ENCODE data around the gene SNX5. TPM values are rescaled to one million over a fixed set of nuclear protein-coding genes. Genes with fewer than 3 reads are reported as not detected.

The SNX5 gene
- polyA plus RNA-seq, 1 donor from 2014 or later = 59.8 TPM

GRCh38 chr20:17959257-17959627 lies 9.4 kb downstream of the SNX5 start:
- peaks cover 83% of the 10 kb centered on the region for H3K79me2 ChIP-seq (replicated peaks; ENCODE audit: insufficient read depth, low read length)
- no peaks in the 10 kb centered on the region for H3K27me3 ChIP-seq (ENCODE audit: insufficient read depth, low read depth, low read length)
- H3K9me3 ChIP-seq (ENCODE audit: low read length) = no peaks in the 10 kb centered on the region
- no peak overlapping the region for H3K4me3 ChIP-seq (ENCODE audit: low read length)
- H2AFZ ChIP-seq (ENCODE audit: low read depth, low read length) = no peak overlapping the region
- no peak overlapping the region for H3K9ac ChIP-seq (ENCODE audit: low read length)
- no peaks in the 10 kb centered on the region for H3K36me3 ChIP-seq (ENCODE audit: insufficient read depth, low read length)
- no peak overlapping the region for H3K4me2 ChIP-seq (ENCODE audit: low read length)
- H3K27ac ChIP-seq (ENCODE audit: low read length) = no peak overlapping the region
- no peaks in the 10 kb centered on the region for H3F3A ChIP-seq (ENCODE audit: insufficient read depth, low read length, poor library complexity, severe bottlenecking)
- H4K20me1 ChIP-seq (ENCODE audit: insufficient read depth) = no peaks in the 10 kb centered on the region
- TF ChIP-seq TAF1 (IDR thresholded peaks at IDR 0.05; ENCODE audit: low read depth) (no peak), CTCF (IDR thresholded peaks at IDR 0.05; ENCODE audit: poor library complexity, severe bottlenecking) (no peak), EP300 (conservative IDR thresholded peaks at IDR 0.05; ENCODE audit: poor library complexity, severe bottlenecking) (no peak), SMC3 (conservative IDR thresholded peaks at IDR 0.05; ENCODE audit: poor library complexity) (no peak), POLR2AphosphoS5 (IDR thresholded peaks at IDR 0.05) (no peak), EZH2 (IDR thresholded peaks at IDR 0.05; ENCODE audit: borderline replicate concordance, insufficient read depth, low read length, poor library complexity, severe bottlenecking) (no peak)
- H3K9me2 ChIP-seq (ENCODE audit: insufficient read depth, low read length) = no peaks in the 10 kb centered on the region

- no peaks in the 10 kb centered on the region for H3F3A ChIP-seq (ENCODE audit: insufficient read depth, low read length, poor library complexity, severe bottlenecking)
- H2AFZ ChIP-seq (ENCODE audit: low read depth, low read length) = no peak overlapping the region
- H3K9me3 ChIP-seq (ENCODE audit: low read length) = no peaks in the 10 kb centered on the region
- TF ChIP-seq EP300 (conservative IDR thresholded peaks at IDR 0.05; ENCODE audit: poor library complexity, severe bottlenecking) = no peak
- no peak for TF ChIP-seq MXI1 (conservative IDR thresholded peaks at IDR 0.05; ENCODE audit: poor library complexity, severe bottlenecking)
- no peak for TF ChIP-seq CTCF (IDR thresholded peaks at IDR 0.05; ENCODE audit: poor library complexity, severe bottlenecking)
- TF ChIP-seq TAF1 (IDR thresholded peaks at IDR 0.05; ENCODE audit: low read depth) = no peak
- TF ChIP-seq EZH2 (IDR thresholded peaks at IDR 0.05; ENCODE audit: borderline replicate concordance, insufficient read depth, low read length, poor library complexity, severe bottlenecking) = no peak
- TF ChIP-seq SMC3 (conservative IDR thresholded peaks at IDR 0.05; ENCODE audit: poor library complexity) = no peak
- no peak for TF ChIP-seq POLR2AphosphoS5 (IDR thresholded peaks at IDR 0.05)
- no peak for TF ChIP-seq RAD21 (conservative IDR thresholded peaks at IDR 0.05)
- TF ChIP-seq REST (IDR thresholded peaks at IDR 0.05; ENCODE audit: borderline replicate concordance) = no peak
- H3K4me2 ChIP-seq (ENCODE audit: low read length) = no peak overlapping the region
- no peaks in the 10 kb centered on the region for H3K27me3 ChIP-seq (ENCODE audit: insufficient read depth, low read depth, low read length)
- H3K27ac ChIP-seq (ENCODE audit: low read length) = no peak overlapping the region
- no peaks in the 10 kb centered on the region for H3K9me2 ChIP-seq (ENCODE audit: insufficient read depth, low read length)
- H4K20me1 ChIP-seq (ENCODE audit: insufficient read depth) = no peaks in the 10 kb centered on the region
- H3K36me3 ChIP-seq (ENCODE audit: insufficient read depth, low read length) = no peaks in the 10 kb centered on the region
- no peak overlapping the region for H3K9ac ChIP-seq (ENCODE audit: low read length)
- H3K4me3 ChIP-seq (ENCODE audit: low read length) = no peak overlapping the region
- H3K79me2 ChIP-seq (replicated peaks; ENCODE audit: insufficient read depth, low read length) = peaks cover 77% of the 10 kb centered on the region
Observed at GRCh38 chr20:17958373-17959256, 10.0 kb downstream of the SNX5 start.

All from neural cell (in vitro differentiated cells).